Omental fat pad (tissue), 4 donors: ENCODE data around the gene DGLUCY. TPM values are rescaled to one million over a fixed set of nuclear protein-coding genes. Genes with fewer than 3 reads are reported as not detected.
"Not testable (repeated sequence)": the region's sequence is repeated elsewhere in the genome, so short reads cannot be mapped to it uniquely, and the experiment has no call there.

Experiments
- ATAC-seq: fragments of 150-250 bp; one replicate; pipeline ENCODE4 v1.9.1; 2016; ENCODE audit warnings: mild to moderate bottlenecking, moderate library complexity; ENCODE audit not compliant: low FRiP score
- DNase-seq: peaks from one replicate; pipeline ENCODE4 v3.0.0-alpha.2; 2019; ENCODE audit warnings: low spot score
- total RNA-seq, 4 donors: library from RNA; depleted of rRNA; stranded (reverse); fragments of >200 nt; gene quantifications; one replicate each; pipeline ENCODE4 v1.1.0, GENCODE V29; 2016
- TF ChIP-seq, protein P1 (sequence below), 3 donors: fragments of 450-650 bp; IDR thresholded peaks; one replicate each; pipeline ENCODE4 v1.5.1; 2016 to 2017; ENCODE audit warnings: antibody characterized with exemption in 3 of 3, mild to moderate bottlenecking in 3 of 3, moderate library complexity in 2 of 3

Gene DGLUCY
- total RNA-seq, 4 donors from 2014 or later, result 27.5 to 93.2 (median 39.3) TPM

DNA sequence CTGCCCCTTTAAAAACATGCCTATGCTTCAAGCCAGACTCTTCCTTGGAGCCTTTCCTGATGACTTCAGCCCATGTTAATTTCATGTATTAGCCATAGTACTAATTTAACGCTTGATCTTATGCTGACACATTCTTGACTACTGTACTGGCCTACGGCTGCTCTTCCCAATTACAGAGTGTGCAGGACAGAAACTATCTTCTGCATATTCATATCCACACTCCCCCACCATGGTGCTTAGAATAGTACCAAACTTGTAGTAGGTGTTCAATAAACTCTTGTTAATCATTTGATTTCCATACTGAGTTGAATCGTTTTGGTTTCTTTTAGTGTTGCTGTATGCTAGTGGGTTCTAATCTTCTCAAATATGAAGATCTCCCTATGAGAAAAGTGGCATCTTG, 21.8 kb upstream of the DGLUCY start:
- TF ChIP-seq, protein P1, sequence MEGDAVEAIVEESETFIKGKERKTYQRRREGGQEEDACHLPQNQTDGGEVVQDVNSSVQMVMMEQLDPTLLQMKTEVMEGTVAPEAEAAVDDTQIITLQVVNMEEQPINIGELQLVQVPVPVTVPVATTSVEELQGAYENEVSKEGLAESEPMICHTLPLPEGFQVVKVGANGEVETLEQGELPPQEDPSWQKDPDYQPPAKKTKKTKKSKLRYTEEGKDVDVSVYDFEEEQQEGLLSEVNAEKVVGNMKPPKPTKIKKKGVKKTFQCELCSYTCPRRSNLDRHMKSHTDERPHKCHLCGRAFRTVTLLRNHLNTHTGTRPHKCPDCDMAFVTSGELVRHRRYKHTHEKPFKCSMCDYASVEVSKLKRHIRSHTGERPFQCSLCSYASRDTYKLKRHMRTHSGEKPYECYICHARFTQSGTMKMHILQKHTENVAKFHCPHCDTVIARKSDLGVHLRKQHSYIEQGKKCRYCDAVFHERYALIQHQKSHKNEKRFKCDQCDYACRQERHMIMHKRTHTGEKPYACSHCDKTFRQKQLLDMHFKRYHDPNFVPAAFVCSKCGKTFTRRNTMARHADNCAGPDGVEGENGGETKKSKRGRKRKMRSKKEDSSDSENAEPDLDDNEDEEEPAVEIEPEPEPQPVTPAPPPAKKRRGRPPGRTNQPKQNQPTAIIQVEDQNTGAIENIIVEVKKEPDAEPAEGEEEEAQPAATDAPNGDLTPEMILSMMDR (IDR thresholded peaks at IDR 0.05), result no peak
- DNase-seq (no peak), ATAC-seq (no peak)

DNA sequence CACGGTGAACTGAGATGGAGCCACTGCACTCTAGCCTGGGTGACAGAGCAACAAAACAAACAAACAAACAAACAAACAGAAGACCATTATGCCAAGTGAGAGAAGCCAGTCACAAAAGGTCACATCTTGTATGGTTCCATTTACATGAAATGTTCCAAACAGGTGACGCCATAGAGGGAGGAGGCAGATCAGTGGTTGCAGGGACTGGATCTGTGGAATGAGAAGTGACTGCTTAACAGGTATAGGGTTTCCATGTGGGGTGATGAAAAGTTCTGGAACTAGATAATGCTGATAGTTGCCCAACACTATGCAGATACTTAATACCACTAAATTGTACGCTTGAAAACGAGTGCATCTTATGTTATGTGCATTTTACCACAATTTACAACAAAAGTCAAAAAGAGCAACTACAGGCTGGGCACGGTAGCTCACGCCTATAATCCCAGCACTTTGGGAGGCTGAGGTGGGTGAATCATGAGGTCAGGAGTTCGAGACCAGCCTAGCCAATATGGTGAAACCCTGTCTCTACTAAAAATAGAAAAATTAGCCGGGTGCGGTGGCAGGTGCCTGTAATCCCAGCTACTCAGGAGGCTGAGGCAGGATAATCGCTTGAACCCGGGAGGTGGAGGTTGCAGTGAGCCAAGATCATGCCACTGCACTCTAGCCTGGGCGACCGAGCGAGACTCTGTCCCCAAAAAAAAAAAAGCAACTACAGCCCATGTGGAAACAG, 20.0 kb upstream of the DGLUCY start:
- not testable (repeated sequence) for ATAC-seq, DNase-seq

DNA sequence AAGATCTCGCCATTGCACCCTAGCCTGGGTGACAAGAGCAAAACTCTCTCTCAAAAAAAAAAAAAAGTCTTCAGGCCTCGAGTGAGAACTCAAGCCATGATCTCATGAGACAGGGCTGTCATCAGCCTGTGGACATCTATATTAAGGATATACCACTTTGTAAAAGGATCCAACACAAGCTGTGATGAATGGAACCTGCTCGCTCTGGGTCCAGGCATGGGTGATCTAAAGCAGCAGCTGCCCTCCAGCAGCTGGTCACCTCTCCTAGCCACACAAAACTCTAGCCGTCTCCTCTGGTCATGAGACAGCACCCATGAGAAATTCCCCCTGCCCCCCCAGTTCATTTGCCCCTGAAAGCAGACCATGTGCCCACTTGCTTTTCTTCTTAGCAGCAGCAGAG, 19.1 kb upstream of the DGLUCY start:
- no peak for ATAC-seq
- TF ChIP-seq, protein P1 (IDR thresholded peaks at IDR 0.05), result no peak
- DNase-seq, result no peak

DNA sequence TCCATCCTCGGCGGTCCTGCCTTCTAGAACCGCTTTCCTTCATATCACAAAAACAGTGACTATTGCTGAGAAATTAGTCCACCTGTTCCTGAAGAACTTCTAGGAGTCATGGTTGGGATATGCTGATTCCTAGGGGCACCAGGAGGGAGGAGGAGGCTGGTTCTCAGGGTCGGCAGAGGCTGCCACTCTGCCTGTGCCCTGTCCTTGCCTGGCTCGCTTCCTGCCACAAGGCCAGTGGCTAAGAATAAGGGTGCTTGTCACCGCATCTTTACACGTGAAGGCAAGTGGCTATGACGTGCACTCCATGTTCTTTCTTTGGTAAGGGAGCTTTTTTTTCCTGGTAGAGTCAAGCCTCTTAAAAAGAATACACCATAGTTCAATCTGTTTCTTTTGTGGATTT, 18.7 kb upstream of the DGLUCY start:
- TF ChIP-seq, protein P1 (IDR thresholded peaks at IDR 0.05), result no peak
- DNase-seq (no peak), ATAC-seq (no peak)

DNA sequence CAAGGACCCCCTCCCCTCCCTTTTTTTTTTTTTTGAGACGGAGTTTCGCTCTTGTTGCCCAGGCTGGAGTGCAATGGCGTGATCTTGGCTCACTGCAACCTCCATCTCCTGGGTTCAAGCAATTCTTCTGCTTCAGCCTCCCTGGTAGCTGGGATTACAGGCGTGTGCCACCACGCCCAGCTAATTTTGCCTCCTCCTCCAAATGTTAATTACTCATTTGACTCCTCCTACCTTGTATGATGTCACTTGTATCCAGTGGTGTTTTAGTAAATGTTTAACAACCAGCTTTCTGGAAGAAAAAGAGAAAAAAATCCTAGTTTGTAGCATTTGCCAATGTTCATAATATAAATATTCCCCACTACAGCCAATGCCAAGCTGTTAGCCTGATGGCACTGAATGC, 16.2 kb upstream of the DGLUCY start:
- DNase-seq, ATAC-seq: not testable (repeated sequence)

DNA sequence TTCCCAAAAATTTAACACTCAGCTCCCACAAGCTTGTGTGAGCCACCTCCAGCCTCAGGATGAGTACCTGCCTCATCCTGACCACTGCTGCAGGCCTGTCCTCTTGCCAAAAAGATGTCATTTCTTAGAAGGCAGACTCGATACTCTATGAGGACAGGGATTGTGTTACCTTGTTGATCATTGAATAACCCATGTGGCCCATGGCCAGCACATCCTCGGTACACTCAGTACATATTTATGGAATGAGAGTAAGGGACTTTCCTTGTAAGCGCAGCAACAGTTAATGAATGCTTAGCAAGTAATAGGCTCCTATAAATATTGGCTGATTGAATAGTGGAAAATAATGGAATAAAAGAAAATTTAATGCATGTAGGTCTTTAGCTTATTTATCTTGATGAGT, 15.3 kb upstream of the DGLUCY start:
- DNase-seq, result no peak
- TF ChIP-seq, protein P1 (IDR thresholded peaks at IDR 0.05), result no peak
- no peak for ATAC-seq

DNA sequence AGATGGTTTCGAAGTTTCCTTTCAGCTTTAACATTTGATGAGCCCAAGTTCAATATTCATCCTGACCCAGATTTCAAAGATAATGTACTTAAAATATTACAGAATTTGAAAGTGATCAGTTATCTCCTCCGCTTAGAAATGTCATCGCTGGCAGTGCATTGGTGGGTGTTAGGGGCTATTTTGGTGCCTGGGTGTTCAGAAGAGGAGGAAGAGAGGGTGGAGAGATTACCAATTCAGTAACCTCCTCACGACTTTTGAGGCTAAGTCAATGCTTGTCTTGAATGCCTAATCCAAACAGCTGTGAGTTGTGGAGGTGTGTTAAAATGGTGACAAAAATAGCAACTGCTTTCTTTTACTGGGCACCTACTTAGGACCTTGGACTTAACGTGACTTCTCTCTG, 13.8 kb upstream of the DGLUCY start:
- TF ChIP-seq, protein P1 (IDR thresholded peaks at IDR 0.05), result no peak
- no peak for DNase-seq

DNA sequence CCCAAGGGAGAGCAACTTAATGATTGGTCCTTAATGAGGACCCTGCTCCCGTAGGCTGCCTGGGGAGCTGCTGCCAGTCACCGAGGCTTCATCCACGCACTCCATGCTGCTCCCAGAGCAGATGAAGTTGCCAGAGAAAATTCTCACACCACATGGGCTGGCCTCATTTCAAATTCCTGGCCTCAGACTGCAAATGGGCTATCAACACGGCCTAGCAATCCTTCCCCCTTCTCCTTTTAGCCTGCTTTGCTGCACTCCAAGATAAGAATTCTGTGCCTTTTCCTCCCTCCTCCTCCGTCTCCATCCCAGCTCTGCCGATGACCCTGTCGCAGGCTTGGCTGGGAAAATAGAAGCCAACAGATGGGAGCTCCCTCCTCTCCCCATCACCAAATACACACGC, 10.8 kb upstream of the DGLUCY start:
- TF ChIP-seq, protein P1 (IDR thresholded peaks at IDR 0.05), result no peak
- DNase-seq, result no peak
- no peak for ATAC-seq

More for the DNA sequence above, 13.8 kb upstream of the DGLUCY start:
- ATAC-seq, result no peak
